Measurements from ENCODE around the gene GPRC5C.

GPRC5C gene

GRCh38 chr17:74460996-74461395 lies 29.1 kb downstream of the GPRC5C start:
- Histone ChIP-seq H3K4me3 (ENCODE audit: low read depth, low read length) (no peak overlapping the region), H3K27me3 (ENCODE audit: insufficient read depth, low read depth, severe bottlenecking) (peaks cover 10% of the 10 kb centered on the region), H3K9me3 (ENCODE audit: severe bottlenecking) (no peaks in the 10 kb centered on the region), H3K36me3 (no peaks in the 10 kb centered on the region), H3K27ac (no peak overlapping the region)
- no peak for DNase-seq
- TF ChIP-seq CTCF (IDR thresholded peaks at IDR 0.05; ENCODE audit: low read depth, low read length) = no peak

GRCh38 chr17:74461611-74462010 lies 29.7 kb downstream of the GPRC5C start:
- Histone ChIP-seq H3K27me3 (ENCODE audit: insufficient read depth, low read depth, severe bottlenecking) (peaks cover 10% of the 10 kb centered on the region), H3K4me3 (ENCODE audit: low read depth, low read length) (no peak overlapping the region), H3K27ac (no peak overlapping the region), H3K9me3 (ENCODE audit: severe bottlenecking) (no peaks in the 10 kb centered on the region), H3K36me3 (no peaks in the 10 kb centered on the region)
- no peak for TF ChIP-seq CTCF (IDR thresholded peaks at IDR 0.05; ENCODE audit: low read depth, low read length)
- no peak for DNase-seq

GRCh38 chr17:74464730-74465377 lies 33.0 kb downstream of the GPRC5C start:
- Histone ChIP-seq H3K27ac (no peak overlapping the region), H3K4me3 (ENCODE audit: low read depth, low read length) (no peak overlapping the region), H3K36me3 (no peaks in the 10 kb centered on the region), H3K27me3 (ENCODE audit: insufficient read depth, low read depth, severe bottlenecking) (no peaks in the 10 kb centered on the region), H3K9me3 (ENCODE audit: severe bottlenecking) (no peaks in the 10 kb centered on the region)
- DNase-seq = no peak
- no peak for TF ChIP-seq CTCF (IDR thresholded peaks at IDR 0.05; ENCODE audit: low read depth, low read length)

GRCh38 chr17:74465378-74466110 lies 33.7 kb downstream of the GPRC5C start:
- H3K27ac ChIP-seq = no peak overlapping the region
- H3K36me3 ChIP-seq = no peaks in the 10 kb centered on the region
- H3K9me3 ChIP-seq (ENCODE audit: severe bottlenecking) = no peaks in the 10 kb centered on the region
- H3K4me3 ChIP-seq (ENCODE audit: low read depth, low read length) = no peak overlapping the region
- no peaks in the 10 kb centered on the region for H3K27me3 ChIP-seq (ENCODE audit: insufficient read depth, low read depth, severe bottlenecking)
- TF ChIP-seq CTCF (IDR thresholded peaks at IDR 0.05; ENCODE audit: low read depth, low read length) = no peak
- no peak for DNase-seq

GRCh38 chr17:74466111-74466827 lies 34.4 kb downstream of the GPRC5C start, which contains the start of gene CD300A:
Gene CD300A, plus strand, starts transcription at chr17:74466634. Its CDS starts 70 bp downstream, at chr17:74466704.
- H3K9me3 ChIP-seq (ENCODE audit: severe bottlenecking) = no peaks in the 10 kb centered on the region
- H3K27ac ChIP-seq = no peak within 1 kb of the TSS
- H3K27me3 ChIP-seq (ENCODE audit: insufficient read depth, low read depth, severe bottlenecking) = no peaks in the 10 kb centered on the region
- H3K4me3 ChIP-seq (ENCODE audit: low read depth, low read length) = no peak within 1 kb of the TSS
- no peaks in the 10 kb centered on the region for H3K36me3 ChIP-seq
- TF ChIP-seq CTCF (IDR thresholded peaks at IDR 0.05; ENCODE audit: low read depth, low read length) = no peak
- no peak for DNase-seq

Measured in WERI-Rb-1 (cell line).